HuH-7.5 (cell line): Measurements from ENCODE around the gene COX6B2.
"Not testable (repeated sequence)": the region's sequence is repeated elsewhere in the genome, so short reads cannot be mapped to it uniquely, and the experiment has no call there.

ENCODE experiments used
- DNase-seq: peaks from one replicate; pipeline ENCODE4 v3.0.0; 2011; ENCODE audit warnings: low spot score

Gene COX6B2

GRCh38 chr19:55354698-55355212, at the start of gene COX6B2:
COX6B2 (minus strand) TSS chr19:55354719; CDS start chr19:55354521, 198 bp downstream.
- no peak for DNase-seq

GRCh38 chr19:55402509-55402908, 48.0 kb upstream of the COX6B2 start:
- no peak for DNase-seq

DNA sequence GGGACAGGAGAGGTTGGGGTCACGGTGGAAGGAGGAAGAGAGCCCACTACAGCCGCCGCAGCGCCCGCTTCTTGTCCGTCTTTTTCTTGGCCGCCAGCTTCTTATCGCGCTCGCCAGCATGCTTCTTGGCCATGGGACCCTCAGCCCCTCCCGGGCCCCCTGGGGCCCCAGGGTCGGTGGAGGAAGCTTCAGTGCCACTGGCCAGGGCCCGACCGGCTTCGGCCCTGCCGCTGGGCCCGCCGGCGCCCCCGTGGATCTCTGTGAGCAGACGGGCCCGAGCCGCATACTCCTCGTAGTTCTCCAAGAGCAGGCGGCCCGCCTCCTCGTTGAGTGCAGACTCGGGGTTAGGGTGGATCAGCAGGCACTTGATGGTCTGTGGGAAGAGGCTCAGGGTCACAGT, 46.9 kb upstream of the COX6B2 start:
- DNase-seq: not testable (repeated sequence)

DNA sequence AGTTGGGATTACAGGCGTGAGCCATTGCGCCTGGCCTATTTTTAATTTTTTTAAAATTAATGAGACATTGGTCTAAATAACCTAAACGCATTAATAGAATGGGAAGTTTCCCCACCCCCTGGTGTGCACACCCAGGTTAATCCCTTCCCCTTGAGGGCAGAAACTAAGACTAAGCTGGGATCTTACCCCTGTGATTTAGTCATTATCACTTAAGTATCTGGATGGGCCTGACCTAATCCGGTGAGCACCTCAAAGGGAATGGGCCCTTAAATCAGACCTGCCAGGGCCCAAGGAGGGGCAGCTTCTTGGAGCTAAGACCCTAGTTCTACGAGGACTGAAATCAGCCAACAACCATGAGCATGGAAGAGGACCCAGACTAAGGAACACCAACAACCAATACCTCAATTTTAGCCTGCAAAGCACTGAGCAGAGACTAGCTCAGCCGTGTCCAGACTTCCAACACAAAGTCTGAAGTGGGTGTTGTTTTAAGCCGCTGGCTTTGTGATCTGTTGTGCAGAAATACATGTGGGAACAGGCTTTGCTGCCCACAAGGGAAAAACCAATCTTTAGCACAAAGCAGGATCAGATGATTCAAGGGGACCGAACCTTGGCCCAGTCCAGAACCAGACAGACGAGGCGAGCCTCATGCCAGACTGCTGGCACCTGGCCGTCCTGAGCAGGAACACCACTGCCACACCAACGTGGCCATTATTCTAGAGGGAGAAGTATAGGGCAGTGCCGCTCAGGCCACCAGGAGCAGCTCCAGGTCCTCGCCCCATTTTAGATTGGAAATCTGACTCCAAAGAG, 46.0 kb upstream of the COX6B2 start:
- no peak for DNase-seq

GRCh38 chr19:55398200-55398925, 43.8 kb upstream of the COX6B2 start:
- no peak for DNase-seq

GRCh38 chr19:55392820-55393761, 38.6 kb upstream of the COX6B2 start:
- DNase-seq: no peak

- no peak for DNase-seq
Measured at GRCh38 chr19:55391702-55392615, 37.4 kb upstream of the COX6B2 start.

- no peak for DNase-seq
Measured at GRCh38 chr19:55391191-55391670, 36.7 kb upstream of the COX6B2 start.

DNA sequence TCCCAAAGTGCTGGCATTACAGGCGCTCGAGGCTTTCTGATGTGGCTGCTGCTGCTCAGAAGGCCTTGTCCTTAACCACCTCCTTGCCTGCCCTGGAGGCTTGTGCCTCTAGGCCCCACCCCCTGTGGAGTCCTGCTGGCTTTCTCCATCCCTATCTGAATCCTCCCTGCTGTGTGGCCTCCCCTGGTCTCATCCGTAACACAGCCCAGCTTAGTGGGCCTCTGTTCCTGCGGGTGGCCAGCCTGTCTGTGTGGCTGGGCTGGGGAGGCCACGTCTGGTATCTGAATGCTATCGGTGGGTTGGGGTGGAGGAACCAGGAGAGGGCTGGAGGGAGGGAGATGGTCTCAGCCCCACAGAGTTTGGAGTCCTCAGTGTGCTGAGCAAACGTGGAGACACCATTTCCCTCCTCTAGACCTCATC, 36.0 kb upstream of the COX6B2 start:
- DNase-seq: no peak

DNA sequence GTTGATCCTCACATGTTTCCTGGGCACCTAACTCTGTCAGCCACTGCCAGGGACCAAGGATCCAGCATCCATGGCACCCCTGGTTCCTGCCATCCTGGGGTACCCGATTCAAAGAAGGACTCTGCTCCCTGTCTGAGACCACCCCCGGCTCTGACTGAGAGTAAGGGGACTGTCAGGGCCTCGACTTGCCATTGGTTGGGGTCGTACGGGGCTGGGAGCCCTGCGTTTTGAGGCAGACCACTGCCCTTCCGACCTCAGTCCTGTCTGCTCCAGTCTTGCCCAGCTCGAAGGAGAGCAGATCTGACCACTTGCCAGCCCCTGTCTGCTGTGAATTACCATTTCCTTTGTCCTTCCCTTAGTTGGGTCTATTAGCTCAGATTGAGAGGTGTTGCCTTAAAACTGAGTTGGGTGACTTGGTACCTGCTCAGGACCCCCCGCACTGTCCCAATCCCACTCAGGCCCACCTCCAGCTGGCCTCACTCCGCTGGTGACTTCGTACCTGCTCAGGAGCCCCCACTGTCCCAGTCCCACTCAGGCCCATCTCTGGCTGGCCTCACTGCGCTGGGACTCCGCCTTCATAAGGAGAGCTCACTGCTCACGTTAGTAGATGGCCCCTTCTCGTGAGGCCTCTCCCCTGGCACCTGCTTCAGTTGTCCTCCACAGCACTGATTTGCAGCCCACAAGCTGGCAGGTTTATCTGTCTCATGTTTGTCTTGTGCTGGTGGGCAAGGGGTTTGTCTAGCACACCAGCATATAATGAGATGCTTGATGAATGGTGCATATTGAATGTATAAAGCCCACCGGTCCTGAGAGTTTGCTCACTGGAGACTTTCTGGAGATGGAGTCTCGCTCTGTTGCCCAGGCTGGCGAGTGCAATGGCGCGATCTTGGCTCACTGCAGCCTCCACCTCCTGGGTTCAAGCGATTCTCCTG, 35.1 kb upstream of the COX6B2 start:
- DNase-seq: no peak

DNA sequence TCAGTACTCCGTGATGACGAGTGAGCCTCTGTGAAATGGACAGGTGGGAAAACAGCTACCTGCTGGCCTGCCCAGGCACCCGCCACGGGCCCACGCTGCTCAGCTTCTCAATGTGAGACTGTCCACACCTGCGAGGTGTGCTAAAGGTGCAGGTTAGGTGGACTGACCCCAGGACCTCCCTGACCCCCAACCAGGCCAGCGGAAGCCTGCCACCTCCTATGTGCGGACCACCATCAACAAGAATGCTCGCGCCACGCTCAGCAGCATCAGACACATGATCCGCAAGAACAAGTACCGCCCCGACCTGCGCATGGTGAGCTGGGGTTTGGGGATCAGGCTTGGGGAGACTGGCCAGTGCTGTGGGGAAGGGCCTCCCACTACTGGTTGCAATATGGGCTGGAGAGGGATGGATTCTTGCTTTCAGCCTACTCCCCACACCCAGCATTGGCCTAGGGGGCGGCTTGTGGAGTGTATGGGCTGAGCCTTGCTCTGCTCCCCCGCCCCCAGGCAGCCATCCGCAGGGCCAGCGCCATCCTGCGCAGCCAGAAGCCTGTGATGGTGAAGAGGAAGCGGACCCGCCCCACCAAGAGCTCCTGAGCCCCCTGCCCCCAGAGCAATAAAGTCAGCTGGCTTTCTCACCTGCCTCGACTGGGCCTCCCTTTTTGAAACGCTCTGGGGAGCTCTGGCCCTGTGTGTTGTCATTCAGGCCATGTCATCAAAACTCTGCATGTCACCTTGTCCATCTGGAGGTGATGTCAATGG, 33.4 kb upstream of the COX6B2 start:
- DNase-seq: no peak

GRCh38 chr19:55386493-55386971, 32.0 kb upstream of the COX6B2 start:
- no peak for DNase-seq

GRCh38 chr19:55385724-55386492, 31.4 kb upstream of the COX6B2 start, which contains the start of gene RPL28:
RPL28 (plus strand) TSS chr19:55385932; CDS start chr19:55386358, 426 bp downstream.
- DNase-seq: peak; percentile 96

DNA sequence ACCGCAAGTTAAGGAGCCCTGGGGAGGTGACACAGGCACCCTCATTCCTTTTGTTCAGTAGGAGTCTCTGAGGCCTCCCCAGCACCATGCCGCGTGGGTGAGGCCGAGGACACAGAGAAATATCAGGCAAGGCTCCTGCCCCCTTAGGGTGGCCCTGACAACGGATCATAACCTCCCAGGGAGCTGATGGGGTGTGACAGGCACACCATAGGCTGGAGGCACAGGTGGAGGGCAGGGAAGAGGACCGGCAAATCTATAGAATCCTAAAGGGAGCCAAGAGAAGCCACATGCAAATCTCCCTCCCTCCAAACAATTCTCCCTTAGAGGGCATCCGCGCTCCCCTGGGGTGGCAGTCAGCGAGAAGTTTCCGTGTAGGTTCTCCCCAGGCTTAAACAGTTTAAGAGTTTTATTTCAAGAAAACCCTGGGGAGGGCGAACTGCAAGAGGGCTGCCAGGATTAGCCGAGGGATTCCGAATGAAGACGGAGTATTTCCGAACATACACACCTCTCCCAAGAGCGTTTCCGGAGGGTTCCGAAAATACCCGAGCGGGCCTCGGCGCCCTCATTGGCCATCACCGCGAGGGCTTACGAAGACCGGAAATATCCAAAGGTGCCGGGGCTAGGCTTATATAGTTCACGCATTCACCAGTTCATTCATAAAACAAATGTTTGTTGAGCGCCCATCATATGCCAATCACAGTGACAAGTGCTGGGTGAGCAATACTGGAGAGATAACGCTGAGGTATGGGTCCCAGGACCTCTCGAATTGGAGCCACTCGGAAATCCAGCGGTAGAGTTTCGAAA, 30.6 kb upstream of the COX6B2 start:
- DNase-seq: peak; percentile 96

DNA sequence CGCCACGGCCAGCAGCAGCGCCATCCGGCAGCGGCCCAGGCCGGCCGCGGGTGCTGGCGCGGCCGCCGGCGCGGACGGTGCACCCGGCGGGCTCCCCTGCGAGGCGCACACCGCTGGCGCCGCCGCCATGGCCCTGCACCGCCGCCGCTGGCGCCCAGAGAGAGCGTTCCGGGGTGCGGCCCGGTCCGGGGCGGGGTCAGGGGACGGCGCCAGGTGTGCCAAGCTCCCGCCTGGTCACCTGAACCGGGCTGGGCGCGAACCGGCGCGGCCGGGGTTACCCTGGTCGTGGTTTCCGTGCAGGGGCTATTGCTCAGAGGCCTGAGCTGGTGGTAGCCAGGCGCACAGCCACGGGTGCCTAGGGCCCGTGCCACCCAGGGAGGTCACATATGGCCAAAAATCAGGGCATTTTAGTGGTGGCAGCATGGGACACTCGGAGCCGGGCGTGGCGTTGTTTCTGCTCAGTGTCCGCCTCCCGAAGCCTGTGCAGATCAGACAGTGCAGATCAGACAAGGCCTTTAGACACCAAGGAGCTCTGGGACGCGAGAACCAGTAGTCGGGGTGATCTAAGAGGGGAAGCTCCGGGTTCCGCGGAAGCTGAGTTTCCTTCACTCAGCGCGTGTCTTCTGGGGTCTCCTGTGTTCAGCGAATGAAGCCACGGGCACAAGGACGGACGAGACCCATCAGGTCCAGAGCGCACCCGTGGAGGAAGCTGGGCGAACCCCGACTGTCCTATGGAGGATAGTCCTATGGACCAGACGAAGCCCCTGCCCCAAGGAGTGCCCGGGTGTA, 29.8 kb upstream of the COX6B2 start, which contains the start of gene TMEM238:
TMEM238 (minus strand) TSS at position 162 of the 789 bp plus-strand sequence; CDS start at position 129, 33 bp downstream.
- no peak for DNase-seq
